Thymus (tissue), 11 donors: ENCODE results near the gene C9orf50. TPM values are rescaled to one million over a fixed set of nuclear protein-coding genes. Genes with fewer than 3 reads are reported as not detected.

Source experiments
- DNase-seq, 9 donors: peaks; one replicate each; pipeline ENCODE4 v3.0.0-alpha.2; 2013; ENCODE audit warnings: low spot score in 9 of 9, low read depth in 6 of 9, missing footprints in 1 of 9
- H3K27ac ChIP-seq, 2 donors: one replicate each; pipeline ENCODE4 v1.5.1; 2013; ENCODE audit warnings: control low read depth in 1 of 2, low read depth in 1 of 2, low read length in 1 of 2, mild to moderate bottlenecking in 1 of 2, moderate library complexity in 1 of 2
- H3K27me3 ChIP-seq, 2 donors: one replicate each; pipeline ENCODE4 v1.5.1; 2013; ENCODE audit warnings: low read length in 1 of 2; ENCODE audit not compliant: control insufficient read depth in 2 of 2, insufficient read depth in 1 of 2
- H3K36me3 ChIP-seq, 2 donors: one replicate each; pipeline ENCODE4 v1.5.1; 2013; ENCODE audit warnings: low read length in 1 of 2, mild to moderate bottlenecking in 1 of 2, moderate library complexity in 1 of 2; ENCODE audit not compliant: control insufficient read depth in 2 of 2, insufficient read depth in 2 of 2
- H3K4me1 ChIP-seq, 2 donors: one replicate each; pipeline ENCODE4 v1.5.1; 2013; ENCODE audit warnings: low read length in 2 of 2; ENCODE audit not compliant: control insufficient read depth in 2 of 2, insufficient read depth in 2 of 2
- H3K4me3 ChIP-seq, 2 donors: one replicate each; pipeline ENCODE4 v1.5.1; 2013; ENCODE audit warnings: low read length in 2 of 2, control low read depth in 1 of 2, mild to moderate bottlenecking in 1 of 2
- H3K9me3 ChIP-seq, 2 donors: one replicate each; pipeline ENCODE4 v1.5.1; 2013; ENCODE audit warnings: low read length in 1 of 2, mild to moderate bottlenecking in 1 of 2; ENCODE audit not compliant: control insufficient read depth in 2 of 2, insufficient read depth in 1 of 2
- WGBS: extraction: QIAGEN DNeasy Blood & Tissue Kit; methylation state at CpG from one replicate; pipeline ENCODE4 v1.1.7; 2013; 5-methylcytosine and 5-hydroxymethylcytosine counted together
- polyA plus RNA-seq: library from polyadenylated mRNA; stranded (reverse); fragments of 200-250 nt; gene quantifications from one replicate; pipeline ENCODE4 v1.2.3, GENCODE V29; 2013
- total RNA-seq: library from RNA; stranded (reverse); fragments of 120-200 nt; gene quantifications from one replicate; pipeline ENCODE4 v1.2.4, GENCODE V29; 2013
- donor health status: healthy.

The C9orf50 gene
- total and polyA plus RNA-seq, 2 donors, result 0.05 to 0.23 TPM

GRCh38 chr9:129615407-129616285 is 5.3 kb downstream of the C9orf50 start:
- peaks cover 23 to 75% of the 10 kb centered on the region in 2 donors for H3K27me3 ChIP-seq
- DNase-seq, result no peak
- WGBS, result 90% methylated on average over 31 of the region's 31 CpGs
- H3K4me1 ChIP-seq, result peaks cover 0 to 18% of the 10 kb centered on the region in 2 donors
- H3K9me3 ChIP-seq, result peaks cover 2 to 5% of the 10 kb centered on the region in 2 donors
- H3K36me3 ChIP-seq, result no peaks in the 10 kb centered on the region
- H3K27ac ChIP-seq, result no peak overlapping the region
- no peak overlapping the region for H3K4me3 ChIP-seq

GRCh38 chr9:129614932-129615331 is 6.0 kb downstream of the C9orf50 start:
- 97% methylated on average over 10 of the region's 10 CpGs for WGBS
- H3K27ac ChIP-seq, result no peak overlapping the region
- no peak for DNase-seq
- H3K4me3 ChIP-seq, result no peak overlapping the region
- H3K27me3 ChIP-seq, result peaks cover 15 to 69% of the 10 kb centered on the region in 2 donors
- peaks cover 2 to 5% of the 10 kb centered on the region in 2 donors for H3K9me3 ChIP-seq
- peaks cover 0 to 16% of the 10 kb centered on the region in 2 donors for H3K4me1 ChIP-seq
- no peaks in the 10 kb centered on the region for H3K36me3 ChIP-seq

- peaks cover 0 to 16% of the 10 kb centered on the region in 2 donors for H3K4me1 ChIP-seq
- no peaks in the 10 kb centered on the region for H3K36me3 ChIP-seq
- DNase-seq, result no peak
- peaks cover 5 to 69% of the 10 kb centered on the region in 2 donors for H3K27me3 ChIP-seq
- H3K27ac ChIP-seq, result no peak overlapping the region
- 76% methylated on average over 19 of the region's 19 CpGs for WGBS
- no peaks in the 10 kb centered on the region for H3K9me3 ChIP-seq
- no peak overlapping the region for H3K4me3 ChIP-seq
These were observed 7.3 kb downstream of the C9orf50 start for GRCh38 chr9:129613520-129614175.

GRCh38 chr9:129612815-129613519 is 7.9 kb downstream of the C9orf50 start:
- Histone ChIP-seq H3K36me3 (no peaks in the 10 kb centered on the region), H3K4me3 (no peak overlapping the region), H3K9me3 (no peaks in the 10 kb centered on the region), H3K27ac (no peak overlapping the region), H3K27me3 (peaks cover 2 to 68% of the 10 kb centered on the region in 2 donors), H3K4me1 (peaks cover 0 to 19% of the 10 kb centered on the region in 2 donors)
- no peak for DNase-seq
- WGBS, result 90% methylated on average over 15 of the region's 15 CpGs

- WGBS, result 95% methylated on average over 7 of the region's 7 CpGs
- H3K9me3 ChIP-seq, result no peaks in the 10 kb centered on the region
- peaks cover 0 to 66% of the 10 kb centered on the region in 2 donors for H3K27me3 ChIP-seq
- no peak overlapping the region for H3K4me3 ChIP-seq
- no peaks in the 10 kb centered on the region for H3K36me3 ChIP-seq
- no peak for DNase-seq
- no peak overlapping the region for H3K27ac ChIP-seq
- H3K4me1 ChIP-seq, result peaks cover 0 to 27% of the 10 kb centered on the region in 2 donors
These were observed 8.8 kb downstream of the C9orf50 start for GRCh38 chr9:129612123-129612522.

- Histone ChIP-seq H3K4me3 (no peak overlapping the region), H3K4me1 (peaks cover 0 to 33% of the 10 kb centered on the region in 2 donors), H3K36me3 (no peaks in the 10 kb centered on the region), H3K9me3 (no peaks in the 10 kb centered on the region), H3K27ac (no peak overlapping the region), H3K27me3 (peaks cover 0 to 62% of the 10 kb centered on the region in 2 donors)
- DNase-seq, result no peak
- WGBS, result 51% methylated on average over 12 of the region's 12 CpGs
These were observed 9.5 kb downstream of the C9orf50 start for GRCh38 chr9:129611307-129611800.

GRCh38 chr9:129610473-129611306 is 10.2 kb downstream of the C9orf50 start:
- peak in 3 of 9 donors; percentile 75 to 81 (median 75) for DNase-seq
- under 1% methylated on average over 66 of the region's 66 CpGs for WGBS
- Histone ChIP-seq H3K27me3 (peaks cover 0 to 59% of the 10 kb centered on the region in 2 donors), H3K27ac (peak overlapping the region in 1 of 2 donors; percentile 70), H3K36me3 (no peaks in the 10 kb centered on the region), H3K4me3 (peak overlapping the region; percentile 32 to 60), H3K9me3 (peaks cover 0 to under 1% of the 10 kb centered on the region in 2 donors), H3K4me1 (peaks cover 0 to 35% of the 10 kb centered on the region in 2 donors)

- peaks cover 0 to 54% of the 10 kb centered on the region in 2 donors for H3K27me3 ChIP-seq
- no peaks in the 10 kb centered on the region for H3K36me3 ChIP-seq
- no peak for DNase-seq
- 1% methylated on average over 24 of the region's 24 CpGs for WGBS
- peak overlapping the region; percentile 32 to 60 for H3K4me3 ChIP-seq
- H3K4me1 ChIP-seq, result peaks cover 0 to 35% of the 10 kb centered on the region in 2 donors
- peak overlapping the region in 1 of 2 donors; percentile 70 for H3K27ac ChIP-seq
- H3K9me3 ChIP-seq, result peaks cover 0 to 4% of the 10 kb centered on the region in 2 donors
These were observed 10.8 kb downstream of the C9orf50 start for GRCh38 chr9:129610213-129610472.
